ENCODE results near the gene PCDHA6. TPM values are rescaled to one million over a fixed set of nuclear protein-coding genes. Genes with fewer than 3 reads are reported as not detected.
"Not testable (repeated sequence)": the region's sequence is repeated elsewhere in the genome, so short reads cannot be mapped to it uniquely, and the experiment has no call there.

PCDHA6 gene
- polyA plus RNA-seq, 4 donors, result 0.13 to 0.51 (median 0.47) TPM

- DNase-seq (ENCODE audit: low read depth in 4 of 4, low spot score in 3 of 4), result peak in 1 of 4 donors; percentile 2
Observed at GRCh38 chr5:140855772-140856674, 28.3 kb downstream of the PCDHA6 start, which contains the start of gene PCDHA10. TSS of gene PCDHA10 (plus strand) at chr5:140855897. CDS start at chr5:140856049, 152 bp downstream.

- DNase-seq (ENCODE audit: low read depth in 4 of 4, low spot score in 3 of 4), result no peak
Observed at GRCh38 chr5:140857177-140857986, 29.6 kb downstream of the PCDHA6 start.

- no peak for DNase-seq (ENCODE audit: low read depth in 4 of 4, low spot score in 3 of 4)
Observed at GRCh38 chr5:140857987-140858240, 30.2 kb downstream of the PCDHA6 start.

GRCh38 chr5:140862441-140863295 lies 34.9 kb downstream of the PCDHA6 start:
- no peak for DNase-seq (ENCODE audit: low read depth in 4 of 4, low spot score in 3 of 4)

- DNase-seq (ENCODE audit: low read depth in 4 of 4, low spot score in 3 of 4), result no peak
Observed at GRCh38 chr5:140868721-140869554, 41.2 kb downstream of the PCDHA6 start, which contains the start of gene PCDHA11. TSS of gene PCDHA11 (plus strand) at chr5:140868957. CDS start at chr5:140869104, 147 bp downstream.

- DNase-seq (ENCODE audit: low read depth in 4 of 4, low spot score in 3 of 4), result no peak
Observed at GRCh38 chr5:140869555-140869886, 41.8 kb downstream of the PCDHA6 start.

GRCh38 chr5:140870221-140871201 lies 42.8 kb downstream of the PCDHA6 start:
- no peak for DNase-seq (ENCODE audit: low read depth in 4 of 4, low spot score in 3 of 4)

- no peak for DNase-seq (ENCODE audit: low read depth in 4 of 4, low spot score in 3 of 4)
Observed at GRCh38 chr5:140875085-140876065, 47.6 kb downstream of the PCDHA6 start, which contains the start of gene PCDHA12. TSS of gene PCDHA12 (plus strand) at chr5:140875308. CDS start at chr5:140875473, 165 bp downstream.

GRCh38 chr5:140876541-140877261 lies 48.9 kb downstream of the PCDHA6 start:
- DNase-seq (ENCODE audit: low read depth in 4 of 4, low spot score in 3 of 4), result not testable (repeated sequence)

GRCh38 chr5:140877262-140877581 lies 49.5 kb downstream of the PCDHA6 start:
- no peak for DNase-seq (ENCODE audit: low read depth in 4 of 4, low spot score in 3 of 4)

Other genes starting within 250 kb of the PCDHA6 start
- gene CD14, start 194.8 kb upstream of the PCDHA6 start, polyA plus RNA-seq (ENCODE audit: insufficient read length in 4 of 4), result 10 to 100 TPM in 1 of 4 donors, 1 to 10 TPM in 3; 7.3 to 10.0 (median 8.4) TPM
- gene TMCO6, start 188.5 kb upstream of the PCDHA6 start, polyA plus RNA-seq (ENCODE audit: insufficient read length in 4 of 4), result 10 to 100 TPM; 15.5 to 18.8 (median 16.9) TPM
- gene NDUFA2, start 180.3 kb upstream of the PCDHA6 start, polyA plus RNA-seq (ENCODE audit: insufficient read length in 4 of 4), result 100 to 1,000 TPM in 1 of 4 donors, 10 to 100 TPM in 3; 73.4 to 113 (median 79.0) TPM
- 100 to 1,000 TPM; 150 to 164 (median 156) TPM for gene IK, start 180.1 kb upstream of the PCDHA6 start, polyA plus RNA-seq (ENCODE audit: insufficient read length in 4 of 4)
- gene WDR55, start 163.1 kb upstream of the PCDHA6 start, polyA plus RNA-seq (ENCODE audit: insufficient read length in 4 of 4), result 10 to 100 TPM; 13.2 to 15.3 (median 14.3) TPM
- under 1 TPM in 2 of 4 donors, not detected in 2; 0.14 to 0.29 TPM for gene DND1, start 154.4 kb upstream of the PCDHA6 start, polyA plus RNA-seq (ENCODE audit: insufficient read length in 4 of 4)
- 10 to 100 TPM; 65.0 to 67.1 (median 66.5) TPM for gene HARS1, start 136.6 kb upstream of the PCDHA6 start, polyA plus RNA-seq (ENCODE audit: insufficient read length in 4 of 4)
- gene HARS2, start 136.5 kb upstream of the PCDHA6 start, polyA plus RNA-seq (ENCODE audit: insufficient read length in 4 of 4), result 10 to 100 TPM; 42.7 to 47.6 (median 45.9) TPM
- 100 to 1,000 TPM; 103 to 126 (median 118) TPM for gene ZMAT2, start 127.5 kb upstream of the PCDHA6 start, polyA plus RNA-seq (ENCODE audit: insufficient read length in 4 of 4)
- under 1 TPM in 1 of 4 donors, not detected in 3; 0.06 TPM for gene PCDHA1, start 41.8 kb upstream of the PCDHA6 start, polyA plus RNA-seq (ENCODE audit: insufficient read length in 4 of 4)
- gene PCDHA2, start 33.1 kb upstream of the PCDHA6 start, polyA plus RNA-seq (ENCODE audit: insufficient read length in 4 of 4), result under 1 TPM; 0.13 to 0.30 (median 0.25) TPM
- under 1 TPM; 0.25 to 0.49 (median 0.38) TPM for gene PCDHA3, start 26.9 kb upstream of the PCDHA6 start, polyA plus RNA-seq (ENCODE audit: insufficient read length in 4 of 4)
- 1 to 10 TPM in 2 of 4 donors, under 1 TPM in 2; 0.62 to 1.6 (median 1.1) TPM for gene PCDHA4, start 20.9 kb upstream of the PCDHA6 start, polyA plus RNA-seq (ENCODE audit: insufficient read length in 4 of 4)
- under 1 TPM in 3 of 4 donors, not detected in 1; 0.04 to 0.15 (median 0.06) TPM for gene PCDHA5, start 6.3 kb upstream of the PCDHA6 start, polyA plus RNA-seq (ENCODE audit: insufficient read length in 4 of 4)
- under 1 TPM; 0.28 to 0.51 (median 0.37) TPM for gene PCDHA7, start 6.3 kb downstream of the PCDHA6 start, polyA plus RNA-seq (ENCODE audit: insufficient read length in 4 of 4)
- under 1 TPM in 3 of 4 donors, not detected in 1; 0.04 to 0.07 (median 0.06) TPM for gene PCDHA8, start 13.2 kb downstream of the PCDHA6 start, polyA plus RNA-seq (ENCODE audit: insufficient read length in 4 of 4)
- gene PCDHA9, start 20.4 kb downstream of the PCDHA6 start, polyA plus RNA-seq (ENCODE audit: insufficient read length in 4 of 4), result under 1 TPM in 3 of 4 donors, not detected in 1; 0.01 to 0.11 (median 0.06) TPM
- gene PCDHA10, start 27.9 kb downstream of the PCDHA6 start, polyA plus RNA-seq (ENCODE audit: insufficient read length in 4 of 4), result 1 to 10 TPM in 1 of 4 donors, under 1 TPM in 3; 0.05 to 1.7 (median 0.43) TPM
- under 1 TPM; 0.16 to 0.37 (median 0.27) TPM for gene PCDHA11, start 41.0 kb downstream of the PCDHA6 start, polyA plus RNA-seq (ENCODE audit: insufficient read length in 4 of 4)
- under 1 TPM; 0.03 to 0.24 (median 0.10) TPM for gene PCDHA12, start 47.3 kb downstream of the PCDHA6 start, polyA plus RNA-seq (ENCODE audit: insufficient read length in 4 of 4)
- gene PCDHA13, start 54.2 kb downstream of the PCDHA6 start, polyA plus RNA-seq (ENCODE audit: insufficient read length in 4 of 4), result under 1 TPM in 3 of 4 donors, not detected in 1; 0.01 to 0.14 (median 0.04) TPM
- under 1 TPM in 3 of 4 donors, not detected in 1; 0.10 to 0.16 (median 0.11) TPM for gene PCDHAC1, start 98.3 kb downstream of the PCDHA6 start, polyA plus RNA-seq (ENCODE audit: insufficient read length in 4 of 4)
- under 1 TPM; 0.45 to 0.70 (median 0.59) TPM for gene PCDHAC2, start 138.5 kb downstream of the PCDHA6 start, polyA plus RNA-seq (ENCODE audit: insufficient read length in 4 of 4)
- under 1 TPM; 0.05 to 0.13 (median 0.08) TPM for gene PCDHB1, start 223.4 kb downstream of the PCDHA6 start, polyA plus RNA-seq (ENCODE audit: insufficient read length in 4 of 4)